Suprapubic skin (tissue), 4 donors: ENCODE results near the gene VEGFC. TPM values are rescaled to one million over a fixed set of nuclear protein-coding genes. Genes with fewer than 3 reads are reported as not detected.

Experiments used
- DNase-seq, 2 donors: peaks; one replicate each; pipeline ENCODE4 v3.0.0-alpha.2; 2019; ENCODE audit warnings: low spot score in 2 of 2
- H3K27ac ChIP-seq: fragments of 200-600 bp; sonication (generic); one replicate; pipeline ENCODE4 v1.5.1; 2019
- H3K27me3 ChIP-seq: fragments of 200-600 bp; sonication (generic); one replicate; pipeline ENCODE4 v1.5.1; 2019
- H3K36me3 ChIP-seq: fragments of 200-600 bp; sonication (generic); one replicate; pipeline ENCODE4 v1.5.1; 2019
- H3K4me1 ChIP-seq: fragments of 200-600 bp; sonication (generic); one replicate; pipeline ENCODE4 v1.5.1; 2019
- H3K4me3 ChIP-seq: fragments of 200-600 bp; sonication (generic); one replicate; pipeline ENCODE4 v1.5.1; 2019; ENCODE audit warnings: mild to moderate bottlenecking
- H3K9me3 ChIP-seq: fragments of 200-600 bp; sonication (generic); one replicate; pipeline ENCODE4 v1.5.1; 2019
- CTCF ChIP-seq, 2 donors: fragments of 200-600 bp in 1 of 2; fragments of 450-650 bp in 1 of 2; sonication (generic) in 1 of 2; IDR thresholded peaks; one replicate each; pipeline ENCODE4 v1.5.1; 2016 to 2019; ENCODE audit warnings: antibody characterized with exemption in 2 of 2, mild to moderate bottlenecking in 1 of 2, moderate library complexity in 1 of 2
- EP300 ChIP-seq: sonication (generic); formaldehyde crosslinking; IDR thresholded peaks from one replicate; pipeline ENCODE4 v1.6.1; 2017; ENCODE audit warnings: antibody characterized with exemption
- POLR2A ChIP-seq, 2 donors: fragments of 450-650 bp; IDR thresholded peaks; one replicate each; pipeline ENCODE4 v1.6.1; 2017; ENCODE audit warnings: antibody characterized with exemption in 2 of 2, mild to moderate bottlenecking in 2 of 2, moderate library complexity in 2 of 2
- POLR2AphosphoS5 ChIP-seq, 3 donors: sonication (generic); formaldehyde crosslinking; IDR thresholded peaks; one replicate each; pipeline ENCODE4 v1.6.1; 2017; ENCODE audit warnings: antibody characterized with exemption in 3 of 3
- WGBS: methylation state at CpG from one replicate; pipeline ENCODE4 v1.1.5; 2018; 5-methylcytosine and 5-hydroxymethylcytosine counted together
- total RNA-seq, 4 donors: library from RNA; depleted of rRNA; stranded (reverse); fragments of >200 nt; gene quantifications; one replicate each; pipeline ENCODE4 v1.1.0, GENCODE V29; 2016

VEGFC gene
- total RNA-seq, 4 donors from 2014 or later: 2.3 to 8.1 (median 4.1) TPM

DNA sequence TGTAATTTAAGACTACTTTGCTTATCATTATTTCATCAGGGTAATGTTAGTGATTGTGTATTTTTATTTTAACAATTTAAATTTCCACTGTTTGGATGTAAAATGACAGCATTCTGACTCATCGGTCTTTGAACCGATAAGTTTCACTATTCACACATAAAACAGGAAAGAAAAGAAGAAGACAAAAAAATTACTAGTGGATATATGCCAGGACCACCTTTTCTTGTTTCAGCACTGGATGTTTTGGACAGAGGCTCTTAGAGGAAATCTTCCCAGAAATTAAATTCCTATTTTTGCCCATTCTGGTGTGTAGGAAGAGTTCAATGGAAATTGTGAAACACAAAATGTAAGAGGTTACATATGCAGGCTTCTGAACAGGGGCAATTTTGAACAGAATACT lies 57.4 kb downstream of the VEGFC start:
- WGBS: 76% methylated on average over 2 of the region's 2 CpGs
- Histone ChIP-seq H3K36me3 (no peaks in the 10 kb centered on the region), H3K4me1 (no peaks in the 10 kb centered on the region), H3K27me3 (no peaks in the 10 kb centered on the region), H3K27ac (no peak overlapping the region), H3K9me3 (no peaks in the 10 kb centered on the region), H3K4me3 (no peak overlapping the region)
- TF ChIP-seq POLR2AphosphoS5 (IDR thresholded peaks at IDR 0.05) (no peak), EP300 (no peak), POLR2A (IDR thresholded peaks at IDR 0.05) (no peak), CTCF (IDR thresholded peaks at IDR 0.05) (no peak)
- no peak for DNase-seq

DNA sequence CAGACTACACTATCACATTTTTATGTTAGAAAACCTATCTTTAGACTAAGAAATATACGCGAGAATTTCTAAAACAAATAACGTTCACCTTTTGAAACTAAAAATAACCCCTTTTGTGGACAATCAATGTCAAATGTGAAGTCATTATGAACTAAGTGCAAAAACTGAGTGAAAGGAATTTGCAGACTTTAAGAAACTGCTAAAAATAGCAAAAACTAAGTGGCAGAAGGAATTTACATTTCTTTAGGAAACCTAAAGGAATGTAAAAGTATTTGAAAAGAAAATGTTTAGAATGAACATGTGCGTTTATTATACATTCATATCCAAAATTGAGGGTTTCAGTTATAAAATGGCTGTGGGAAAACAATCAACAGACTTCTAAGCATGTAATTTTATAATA lies 58.3 kb downstream of the VEGFC start:
- no peaks in the 10 kb centered on the region for H3K9me3 ChIP-seq
- WGBS: 71% methylated on average over 4 of the region's 4 CpGs
- no peaks in the 10 kb centered on the region for H3K27me3 ChIP-seq
- H3K4me1 ChIP-seq: no peaks in the 10 kb centered on the region
- TF ChIP-seq CTCF (IDR thresholded peaks at IDR 0.05) (no peak), EP300 (no peak), POLR2A (IDR thresholded peaks at IDR 0.05) (no peak), POLR2AphosphoS5 (IDR thresholded peaks at IDR 0.05) (no peak)
- no peak for DNase-seq
- H3K36me3 ChIP-seq: no peaks in the 10 kb centered on the region
- no peak overlapping the region for H3K4me3 ChIP-seq
- H3K27ac ChIP-seq: no peak overlapping the region

DNA sequence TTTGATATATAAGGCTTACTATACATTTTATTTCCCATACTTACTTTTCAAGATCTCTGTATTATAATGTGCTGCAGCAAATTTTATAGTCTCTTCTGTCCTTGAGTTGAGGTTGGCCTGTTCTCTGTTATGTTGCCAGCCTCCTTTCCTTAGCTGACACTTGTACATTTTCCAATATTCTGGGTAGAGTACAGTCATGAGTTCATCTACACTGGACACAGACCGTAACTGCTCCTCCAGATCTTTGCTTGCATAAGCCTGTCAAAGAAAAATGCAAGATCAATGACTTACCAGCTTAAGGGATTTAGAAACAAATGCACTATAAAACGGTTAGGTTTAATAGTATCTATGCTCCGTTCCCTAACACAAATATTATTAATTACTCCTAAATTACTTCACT lies 63.2 kb downstream of the VEGFC start:
- Histone ChIP-seq H3K27me3 (no peaks in the 10 kb centered on the region), H3K4me3 (no peak overlapping the region), H3K36me3 (no peaks in the 10 kb centered on the region), H3K9me3 (no peaks in the 10 kb centered on the region), H3K27ac (no peak overlapping the region), H3K4me1 (no peaks in the 10 kb centered on the region)
- 81% methylated on average over 3 of the region's 3 CpGs for WGBS
- no peak for DNase-seq
- TF ChIP-seq POLR2A (IDR thresholded peaks at IDR 0.05): no peak
- TF ChIP-seq EP300: no peak
- no peak for TF ChIP-seq CTCF (IDR thresholded peaks at IDR 0.05)
- TF ChIP-seq POLR2AphosphoS5 (IDR thresholded peaks at IDR 0.05): no peak

DNA sequence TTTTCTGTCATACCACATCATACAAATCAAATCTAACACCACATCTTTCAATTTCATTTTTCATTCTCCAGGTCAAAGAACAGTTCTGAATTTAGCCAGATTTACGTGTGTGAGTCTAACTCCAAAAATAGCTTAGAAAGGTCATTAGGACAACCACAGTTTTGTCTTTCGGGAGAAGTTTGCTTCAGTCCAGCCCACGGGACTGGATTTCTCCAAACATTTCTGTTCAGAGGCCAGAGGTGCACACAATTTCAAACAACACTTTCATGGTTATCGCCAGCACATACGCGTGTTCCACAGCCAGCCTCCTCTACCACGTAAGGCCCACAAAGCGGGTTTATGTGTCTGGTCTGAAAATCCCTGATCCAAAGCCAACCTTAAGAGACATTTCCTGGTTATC lies 65.9 kb downstream of the VEGFC start:
- no peak for TF ChIP-seq EP300
- no peak for TF ChIP-seq CTCF (IDR thresholded peaks at IDR 0.05)
- TF ChIP-seq POLR2AphosphoS5 (IDR thresholded peaks at IDR 0.05): no peak
- no peak for TF ChIP-seq POLR2A (IDR thresholded peaks at IDR 0.05)
- Histone ChIP-seq H3K9me3 (no peaks in the 10 kb centered on the region), H3K27ac (no peak overlapping the region), H3K4me3 (no peak overlapping the region), H3K27me3 (no peaks in the 10 kb centered on the region), H3K36me3 (no peaks in the 10 kb centered on the region), H3K4me1 (no peaks in the 10 kb centered on the region)
- 68% methylated on average over 8 of the region's 8 CpGs for WGBS
- no peak for DNase-seq

GRCh38 chr4:176721459-176721858 lies 71.3 kb downstream of the VEGFC start:
- Histone ChIP-seq H3K27me3 (no peaks in the 10 kb centered on the region), H3K4me3 (no peak overlapping the region), H3K4me1 (no peaks in the 10 kb centered on the region), H3K36me3 (no peaks in the 10 kb centered on the region), H3K9me3 (no peaks in the 10 kb centered on the region), H3K27ac (no peak overlapping the region)
- TF ChIP-seq EP300 (no peak), POLR2A (IDR thresholded peaks at IDR 0.05) (no peak), CTCF (IDR thresholded peaks at IDR 0.05) (no peak), POLR2AphosphoS5 (IDR thresholded peaks at IDR 0.05) (no peak)
- DNase-seq: no peak
- WGBS: 87% methylated on average over 3 of the region's 3 CpGs
